MCF 10A (cell line): ENCODE measurements around the gene AK9. TPM values are rescaled to one million over a fixed set of nuclear protein-coding genes. Genes with fewer than 3 reads are reported as not detected.
A peak's percentile ranks its signal among the peaks of the same experiment; 100 is the strongest.

Source experiments
- BruUV-seq: library from RNA; stranded (reverse); fragments of 400-500 nt; replicated peaks from 2 replicates; lab custom pipeline; 2021; lab: Mats Ljungman, UMichigan
- CTCF ChIA-PET: fragments of 300-600 bp; sonication (Branson Sonifier 250); formaldehyde crosslinking; extraction: SDS; loops from one replicate; lab custom pipeline; 2021; ENCODE audit warnings: antibody characterized with exemption, inconsistent platforms; lab: Yijun Ruan, JAX
- POLR2A ChIA-PET: fragments of 300-600, 350-650 bp; sonication (Branson Sonifier 250); formaldehyde crosslinking; extraction: SDS; loops from one replicate; lab custom pipeline; 2020; ENCODE audit warnings: antibody characterized with exemption, inconsistent platforms; lab: Yijun Ruan, JAX
- DNase-seq: peaks from one replicate; pipeline ENCODE4 v3.0.0-alpha.2; 2018; ENCODE audit not compliant: unreplicated experiment
- H3K27ac Mint-ChIP-seq: one replicate; pipeline ENCODE4 v1.8.0; 2022; ENCODE audit warnings: mild to moderate bottlenecking, low read depth, mixed read lengths; ENCODE audit not compliant: unreplicated experiment
- H3K27me3 Mint-ChIP-seq: one replicate; pipeline ENCODE4 v1.8.0; 2022; ENCODE audit warnings: mixed read lengths; ENCODE audit not compliant: insufficient read depth, unreplicated experiment
- H3K36me3 Mint-ChIP-seq: one replicate; pipeline ENCODE4 v1.8.0; 2022; ENCODE audit warnings: mild to moderate bottlenecking, moderate library complexity, mixed read lengths; ENCODE audit not compliant: insufficient read depth, unreplicated experiment
- H3K4me1 Mint-ChIP-seq: one replicate; pipeline ENCODE4 v1.8.0; 2022; ENCODE audit warnings: mixed read lengths; ENCODE audit not compliant: insufficient read depth, unreplicated experiment
- H3K4me3 Mint-ChIP-seq: one replicate; pipeline ENCODE4 v1.8.0; 2022; ENCODE audit warnings: mild to moderate bottlenecking, moderate library complexity, mixed read lengths; ENCODE audit not compliant: unreplicated experiment
- H3K9me3 Mint-ChIP-seq: one replicate; pipeline ENCODE4 v1.8.0; 2022; ENCODE audit warnings: mixed read lengths; ENCODE audit not compliant: unreplicated experiment
- intact Hi-C: fragments of 100-400 bp; cut with micrococcal nuclease; formaldehyde crosslinking; loops from 2 replicates; pipeline ENCODE4 v1.14.1; 2022
- total RNA-seq: library from RNA; stranded (reverse); gene quantifications from 2 replicates; pipeline ENCODE4 v1.2.3, GENCODE V29; 2022
- TF ChIP-seq, protein P1 (sequence below): fragments of 200-600 bp; IDR thresholded peaks from one replicate; pipeline ENCODE4 v1.8.0; 2022; ENCODE audit warnings: antibody characterized with exemption, mild to moderate bottlenecking; ENCODE audit not compliant: unreplicated experiment

Gene AK9
- total RNA-seq, 1 experiment from 2014 or later: 4.7 TPM

DNA sequence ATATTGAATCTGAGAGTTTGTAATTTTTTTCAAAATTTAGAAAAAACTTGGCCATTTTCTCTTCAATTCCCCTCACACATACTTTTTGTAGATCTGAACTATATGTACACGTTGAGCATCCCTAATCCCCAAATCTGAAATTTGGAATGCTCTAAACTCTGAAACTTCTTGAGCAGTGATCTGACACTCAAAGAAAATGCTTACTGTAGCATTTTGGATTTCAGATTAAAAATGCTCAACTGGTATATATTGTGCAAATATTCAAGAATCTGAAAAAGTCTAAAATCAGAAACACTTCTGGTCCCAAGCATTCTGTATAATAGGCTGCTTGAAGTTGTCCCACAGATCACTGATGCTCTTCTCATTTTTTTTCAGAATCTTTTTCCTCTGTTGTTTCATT lies 129.2 kb downstream of the AK9 start:
- H3K27ac Mint-ChIP-seq: no peak overlapping the region
- peaks cover 4% of the 10 kb centered on the region for H3K9me3 Mint-ChIP-seq
- DNase-seq: no peak
- ChIA-PET POLR2A (no interaction called here), CTCF (no interaction called here)
- H3K4me3 Mint-ChIP-seq: no peak overlapping the region
- H3K36me3 Mint-ChIP-seq: no peaks in the 10 kb centered on the region
- TF ChIP-seq, protein P1, sequence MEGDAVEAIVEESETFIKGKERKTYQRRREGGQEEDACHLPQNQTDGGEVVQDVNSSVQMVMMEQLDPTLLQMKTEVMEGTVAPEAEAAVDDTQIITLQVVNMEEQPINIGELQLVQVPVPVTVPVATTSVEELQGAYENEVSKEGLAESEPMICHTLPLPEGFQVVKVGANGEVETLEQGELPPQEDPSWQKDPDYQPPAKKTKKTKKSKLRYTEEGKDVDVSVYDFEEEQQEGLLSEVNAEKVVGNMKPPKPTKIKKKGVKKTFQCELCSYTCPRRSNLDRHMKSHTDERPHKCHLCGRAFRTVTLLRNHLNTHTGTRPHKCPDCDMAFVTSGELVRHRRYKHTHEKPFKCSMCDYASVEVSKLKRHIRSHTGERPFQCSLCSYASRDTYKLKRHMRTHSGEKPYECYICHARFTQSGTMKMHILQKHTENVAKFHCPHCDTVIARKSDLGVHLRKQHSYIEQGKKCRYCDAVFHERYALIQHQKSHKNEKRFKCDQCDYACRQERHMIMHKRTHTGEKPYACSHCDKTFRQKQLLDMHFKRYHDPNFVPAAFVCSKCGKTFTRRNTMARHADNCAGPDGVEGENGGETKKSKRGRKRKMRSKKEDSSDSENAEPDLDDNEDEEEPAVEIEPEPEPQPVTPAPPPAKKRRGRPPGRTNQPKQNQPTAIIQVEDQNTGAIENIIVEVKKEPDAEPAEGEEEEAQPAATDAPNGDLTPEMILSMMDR: no peak
- no TSS peak for BruUV-seq
- H3K4me1 Mint-ChIP-seq: no peaks in the 10 kb centered on the region
- no peaks in the 10 kb centered on the region for H3K27me3 Mint-ChIP-seq
- intact Hi-C loops: no loop called here

DNA sequence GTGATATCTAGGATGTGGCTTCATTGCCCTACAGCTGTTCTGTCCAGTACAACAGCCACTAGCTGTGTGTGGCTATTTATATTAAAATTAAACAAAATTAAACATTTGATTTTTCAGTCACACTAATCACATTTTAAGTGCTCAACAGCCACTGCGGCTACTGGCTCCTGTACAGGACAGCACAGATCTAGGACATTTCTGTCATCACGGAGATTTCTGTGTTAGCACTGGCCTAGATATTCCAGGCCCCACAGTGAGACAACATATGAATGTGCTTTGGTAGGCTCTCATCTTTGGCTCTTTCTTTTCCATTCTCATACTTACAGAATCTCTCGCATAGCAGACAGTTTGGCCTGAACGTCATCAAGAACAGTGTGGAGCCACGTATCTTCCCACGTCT lies 159.6 kb downstream of the AK9 start:
- no TSS peak for BruUV-seq
- H3K9me3 Mint-ChIP-seq: no peaks in the 10 kb centered on the region
- DNase-seq: no peak
- TF ChIP-seq, protein P1: no peak
- CTCF ChIA-PET: interaction anchor here (0.6 to 1.3 kb wide), 2 partner anchors 507 to 509 kb away, joined by 3 to 6 read pairs; no protein-coding TSS in a partner anchor
- no peaks in the 10 kb centered on the region for H3K27me3 Mint-ChIP-seq
- POLR2A ChIA-PET: no interaction called here
- no peaks in the 10 kb centered on the region for H3K4me1 Mint-ChIP-seq
- H3K4me3 Mint-ChIP-seq: no peak overlapping the region
- no peaks in the 10 kb centered on the region for H3K36me3 Mint-ChIP-seq
- no peak overlapping the region for H3K27ac Mint-ChIP-seq
- intact Hi-C loops: no loop called here

DNA sequence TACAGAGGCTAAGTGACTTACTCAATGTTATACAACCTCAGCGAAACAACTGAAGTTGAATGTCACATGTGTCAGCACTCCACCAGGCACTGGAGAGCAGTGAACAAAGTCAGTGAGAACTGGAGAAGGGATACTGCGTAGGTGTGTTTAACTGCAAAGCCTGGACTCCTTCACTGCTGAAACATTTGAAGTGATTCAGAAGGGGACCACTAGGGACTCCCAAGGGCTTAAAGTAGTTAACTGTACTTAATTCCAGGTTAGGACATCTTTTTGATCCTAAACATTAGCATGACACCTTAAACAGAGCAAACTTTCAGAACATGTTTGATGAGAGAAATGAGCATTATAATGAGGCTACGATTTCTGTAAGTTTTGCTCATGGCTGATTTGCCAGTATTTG lies 163.0 kb downstream of the AK9 start:
- H3K4me3 Mint-ChIP-seq: no peak overlapping the region

DNA sequence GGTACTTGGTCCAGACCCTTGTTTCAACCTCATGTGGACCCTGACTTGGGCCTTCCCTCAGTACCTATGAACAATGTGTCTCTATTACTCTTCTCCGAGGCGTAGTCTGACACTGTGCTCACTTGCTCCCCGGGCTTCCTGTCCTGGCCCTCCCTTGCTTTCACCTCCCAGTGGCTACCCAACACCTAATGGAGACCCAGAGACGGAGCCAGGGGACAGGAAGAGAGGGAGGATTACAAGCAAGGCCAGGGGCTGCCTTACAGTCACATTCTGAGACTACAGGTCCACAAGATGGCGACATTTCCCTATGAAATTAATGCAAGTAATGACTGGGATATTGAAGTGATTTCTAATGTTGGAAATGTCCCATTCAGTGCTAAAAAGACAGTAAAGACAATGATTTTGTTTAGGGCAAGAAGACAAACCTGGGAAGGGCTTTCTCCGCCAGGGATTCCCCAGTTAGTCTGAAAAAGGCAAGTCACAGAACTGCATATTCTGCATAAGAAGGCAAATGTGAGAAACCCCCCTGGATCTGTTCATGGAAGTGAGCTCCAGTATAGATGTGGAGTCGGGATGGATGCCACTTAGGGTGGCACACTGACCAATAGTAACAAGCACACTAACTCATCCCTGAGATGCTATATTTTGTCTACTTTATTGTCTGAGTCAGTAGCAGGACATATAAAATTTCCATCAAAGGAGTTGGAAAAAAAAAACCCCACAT lies 163.9 kb downstream of the AK9 start:
- intact Hi-C loops: loop anchor here (1.0 to 5.0 kb wide), 5 partner anchors 164 to 864 kb away; partner anchors contain the start of genes AK9 and FIG4
- peaks cover 6% of the 10 kb centered on the region for H3K4me1 Mint-ChIP-seq
- no peaks in the 10 kb centered on the region for H3K36me3 Mint-ChIP-seq
- no peaks in the 10 kb centered on the region for H3K9me3 Mint-ChIP-seq
- peaks cover 2% of the 10 kb centered on the region for H3K27me3 Mint-ChIP-seq
- no peak overlapping the region for H3K27ac Mint-ChIP-seq
- ChIA-PET CTCF (interaction anchor here (0.6 to 4.9 kb wide), 25 partner anchors 9 to 1088 kb away, joined by 3 to 28 read pairs (median 4); partner anchors contain the start of genes AK9 and FIG4), POLR2A (no interaction called here)
- DNase-seq: peak; percentile 80
- TF ChIP-seq, protein P1: peak; percentile 70
- BruUV-seq: no TSS peak
- H3K4me3 Mint-ChIP-seq: no peak overlapping the region

More for the DNA sequence above, 163.0 kb downstream of the AK9 start:
- Mint-ChIP-seq H3K4me1 (peaks cover 6% of the 10 kb centered on the region), H3K27me3 (no peaks in the 10 kb centered on the region), H3K27ac (no peak overlapping the region), H3K9me3 (no peaks in the 10 kb centered on the region), H3K36me3 (no peaks in the 10 kb centered on the region)
- intact Hi-C loops: loop anchor here (1.0 to 5.0 kb wide), 5 partner anchors 163 to 863 kb away; partner anchors contain the start of genes AK9 and FIG4
- CTCF ChIA-PET: interaction anchor here (0.6 to 4.9 kb wide), 12 partner anchors 10 to 1087 kb away, joined by 3 to 28 read pairs (median 6); no protein-coding TSS in a partner anchor
- TF ChIP-seq, protein P1: no peak
- POLR2A ChIA-PET: no interaction called here
- BruUV-seq: no TSS peak
- peak; percentile 27 for DNase-seq
